ENCODE measurements around the gene LRBA.

LRBA gene

GRCh38 chr4:150884625-150885024 lies 130.5 kb downstream of the LRBA start:
- H3K4me1 ChIP-seq (ENCODE audit: insufficient read depth, low read length): no peaks in the 10 kb centered on the region
- no peaks in the 10 kb centered on the region for H3K79me2 ChIP-seq (ENCODE audit: insufficient read depth, low read length)
- H4K20me1 ChIP-seq (ENCODE audit: insufficient read depth, low read length): no peaks in the 10 kb centered on the region
- DNase-seq (no peak), ATAC-seq (ENCODE audit: insufficient read depth, low read depth) (no peak)
- TF ChIP-seq EZH2 (IDR thresholded peaks at IDR 0.05; ENCODE audit: borderline replicate concordance, low read depth, low read length, severe bottlenecking) (no peak), CTCF (IDR thresholded peaks at IDR 0.05; ENCODE audit: borderline replicate concordance, extremely low read depth, low read length, poor library complexity, severe bottlenecking) (no peak)
- H3K9ac ChIP-seq (ENCODE audit: low read depth, low read length): no peak overlapping the region
- peaks cover 2% of the 10 kb centered on the region for H3K9me3 ChIP-seq (ENCODE audit: insufficient read depth, low read length, severe bottlenecking)
- H2AFZ ChIP-seq (ENCODE audit: low read depth, low read length): no peak overlapping the region
- H3K4me2 ChIP-seq (ENCODE audit: insufficient read depth, low read length): no peak overlapping the region
- no peak overlapping the region for H3K4me3 ChIP-seq (ENCODE audit: low read depth in 1 of 2, low read length in 2 of 2)
- H3K27ac ChIP-seq (ENCODE audit: low read length): no peak overlapping the region
- no peaks in the 10 kb centered on the region for H3K27me3 ChIP-seq (ENCODE audit: insufficient read depth, low read length, poor library complexity)
- H3K36me3 ChIP-seq (ENCODE audit: insufficient read depth, low read length): peaks cover 7% of the 10 kb centered on the region; the same call in 1 of the 2 replicates

- peaks cover 7% of the 10 kb centered on the region; the same call in 1 of the 2 replicates for H3K36me3 ChIP-seq (ENCODE audit: insufficient read depth, low read length)
- H3K4me2 ChIP-seq (ENCODE audit: insufficient read depth, low read length): no peak overlapping the region
- no peaks in the 10 kb centered on the region for H3K79me2 ChIP-seq (ENCODE audit: insufficient read depth, low read length)
- no peak for ATAC-seq (ENCODE audit: insufficient read depth, low read depth)
- H3K27ac ChIP-seq (ENCODE audit: low read length): no peak overlapping the region
- no peaks in the 10 kb centered on the region for H3K4me1 ChIP-seq (ENCODE audit: insufficient read depth, low read length)
- TF ChIP-seq CTCF (IDR thresholded peaks at IDR 0.05; ENCODE audit: borderline replicate concordance, extremely low read depth, low read length, poor library complexity, severe bottlenecking) (no peak), EZH2 (IDR thresholded peaks at IDR 0.05; ENCODE audit: borderline replicate concordance, low read depth, low read length, severe bottlenecking) (no peak)
- no peaks in the 10 kb centered on the region for H3K27me3 ChIP-seq (ENCODE audit: insufficient read depth, low read length, poor library complexity)
- no peak for DNase-seq
- peaks cover 2% of the 10 kb centered on the region for H3K9me3 ChIP-seq (ENCODE audit: insufficient read depth, low read length, severe bottlenecking)
- H3K4me3 ChIP-seq (ENCODE audit: low read depth in 1 of 2, low read length in 2 of 2): no peak overlapping the region
- H2AFZ ChIP-seq (ENCODE audit: low read depth, low read length): no peak overlapping the region
- H3K9ac ChIP-seq (ENCODE audit: low read depth, low read length): no peak overlapping the region
- no peaks in the 10 kb centered on the region for H4K20me1 ChIP-seq (ENCODE audit: insufficient read depth, low read length)
Observed at GRCh38 chr4:150875367-150875766, 139.7 kb downstream of the LRBA start.

DNA sequence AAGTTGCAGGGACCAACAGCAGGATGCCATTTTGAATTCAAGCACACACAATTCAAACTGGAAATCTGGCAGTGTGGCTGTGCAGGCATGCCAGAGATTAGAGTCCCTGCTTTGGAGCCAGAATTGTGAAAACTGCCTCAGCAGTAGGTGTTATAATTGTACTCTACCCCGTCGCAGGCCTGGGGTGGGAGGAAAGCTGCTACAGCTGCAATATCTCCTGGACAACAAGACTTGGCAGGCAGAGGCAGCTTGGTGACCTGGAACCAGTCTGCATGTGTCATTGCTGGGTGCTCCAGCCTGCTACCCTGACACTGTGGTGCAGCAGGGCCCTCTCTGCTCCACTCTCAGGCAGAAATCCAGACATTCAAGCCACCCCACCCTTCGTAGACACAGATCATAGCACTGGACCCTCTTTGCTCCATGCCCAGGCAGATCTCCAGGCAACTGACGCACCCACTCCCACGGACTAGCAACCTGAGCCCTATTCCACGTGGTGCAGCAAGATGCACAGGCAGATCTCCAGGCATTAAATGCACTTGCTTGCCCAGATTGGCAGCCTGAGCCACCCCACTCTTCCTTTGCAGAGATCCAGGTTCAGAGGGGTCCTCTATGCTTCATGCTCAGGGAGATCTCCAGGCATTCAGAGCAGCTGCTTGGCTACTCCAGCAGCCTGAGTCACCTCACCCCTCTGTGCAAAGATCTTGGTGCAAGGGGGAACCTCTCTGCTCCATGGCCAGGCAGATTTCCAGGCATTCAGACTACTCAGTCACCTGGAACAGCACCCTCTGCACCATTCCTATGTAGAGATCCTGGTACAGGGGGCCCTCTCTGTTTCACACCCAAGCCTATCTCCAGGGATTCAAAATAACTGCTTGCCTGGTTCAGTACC lies 140.5 kb downstream of the LRBA start:
- Histone ChIP-seq H3K4me1 (ENCODE audit: insufficient read depth, low read length) (no peaks in the 10 kb centered on the region), H3K27ac (ENCODE audit: low read length) (no peak overlapping the region), H2AFZ (ENCODE audit: low read depth, low read length) (no peak overlapping the region), H3K4me3 (ENCODE audit: low read depth in 1 of 2, low read length in 2 of 2) (no peak overlapping the region), H3K79me2 (ENCODE audit: insufficient read depth, low read length) (no peaks in the 10 kb centered on the region), H3K4me2 (ENCODE audit: insufficient read depth, low read length) (no peak overlapping the region), H3K9me3 (ENCODE audit: insufficient read depth, low read length, severe bottlenecking) (no peaks in the 10 kb centered on the region), H3K27me3 (ENCODE audit: insufficient read depth, low read length, poor library complexity) (no peaks in the 10 kb centered on the region), H3K9ac (ENCODE audit: low read depth, low read length) (no peak overlapping the region), H3K36me3 (ENCODE audit: insufficient read depth, low read length) (no peaks in the 10 kb centered on the region; the same call in 1 of the 2 replicates), H4K20me1 (ENCODE audit: insufficient read depth, low read length) (no peaks in the 10 kb centered on the region)
- no peak; the same call in 2 of the 3 replicates for ATAC-seq (ENCODE audit: insufficient read depth, low read depth)
- no peak for TF ChIP-seq EZH2 (IDR thresholded peaks at IDR 0.05; ENCODE audit: borderline replicate concordance, low read depth, low read length, severe bottlenecking)
- no peak for TF ChIP-seq CTCF (IDR thresholded peaks at IDR 0.05; ENCODE audit: borderline replicate concordance, extremely low read depth, low read length, poor library complexity, severe bottlenecking)
- DNase-seq: no peak
